Hepatocyte (in vitro differentiated cells): ENCODE data around the gene CPOX. TPM values are rescaled to one million over a fixed set of nuclear protein-coding genes. Genes with fewer than 3 reads are reported as not detected.

Source experiments
- DNase-seq: peaks from one replicate; pipeline ENCODE4 v3.0.0-alpha.2; 2016; ENCODE audit warnings: low spot score
- H2AFZ ChIP-seq: fragments of 200-600 bp; sonication (generic); 2 replicates; pipeline ENCODE4 v1.6.0; 2016; ENCODE audit warnings: antibody characterized with exemption, mild to moderate bottlenecking
- H3K27ac ChIP-seq: fragments of 200-600 bp; sonication (generic); 2 replicates; pipeline ENCODE4 v1.5.1; 2016; ENCODE audit warnings: mild to moderate bottlenecking
- H3K27me3 ChIP-seq: fragments of 200-600 bp; sonication (generic); 2 replicates; pipeline ENCODE4 v1.6.1; 2016
- H3K36me3 ChIP-seq: fragments of 200-600 bp; sonication (generic); replicated peaks from 2 replicates; pipeline ENCODE4 v1.5.1; 2016; ENCODE audit warnings: low read depth; ENCODE audit not compliant: insufficient read depth
- H3K4me1 ChIP-seq: fragments of 200-600 bp; sonication (generic); 2 replicates; pipeline ENCODE4 v1.5.1; 2016; ENCODE audit warnings: mild to moderate bottlenecking, moderate library complexity; ENCODE audit not compliant: insufficient read depth
- H3K4me2 ChIP-seq: fragments of 200-600 bp; sonication (generic); 2 replicates; pipeline ENCODE4 v1.6.0; 2016
- H3K4me3 ChIP-seq: fragments of 200-600 bp; sonication (generic); 2 replicates; pipeline ENCODE4 v1.5.1; 2016; ENCODE audit warnings: mild to moderate bottlenecking
- H3K79me2 ChIP-seq: fragments of 200-600 bp; sonication (generic); 2 replicates; pipeline ENCODE4 v1.6.0; 2017; ENCODE audit warnings: mild to moderate bottlenecking
- H3K9me2 ChIP-seq: fragments of 200-600 bp; sonication (generic); replicated peaks from 2 replicates; pipeline ENCODE4 v1.6.0; 2017; ENCODE audit warnings: mild to moderate bottlenecking; ENCODE audit not compliant: insufficient read depth
- H3K9me3 ChIP-seq: fragments of 200-600 bp; sonication (generic); 2 replicates; pipeline ENCODE4 v1.5.1; 2016; ENCODE audit warnings: low read depth, mild to moderate bottlenecking
- H4K20me1 ChIP-seq: fragments of 200-600 bp; sonication (generic); 2 replicates; pipeline ENCODE4 v1.6.0; 2016; ENCODE audit warnings: mild to moderate bottlenecking; ENCODE audit not compliant: insufficient read depth, poor library complexity, severe bottlenecking
- EZH2 ChIP-seq: fragments of 200-600 bp; sonication (generic); IDR thresholded peaks from 2 replicates; pipeline ENCODE4 v1.6.1; 2016; ENCODE audit warnings: antibody characterized with exemption, mild to moderate bottlenecking, borderline replicate concordance
- EZH2phosphoT487 ChIP-seq: fragments of 200-600 bp; sonication (generic); IDR thresholded peaks from one replicate; pipeline ENCODE4 v1.6.1; 2018; ENCODE audit warnings: antibody characterized with exemption, mild to moderate bottlenecking, low read depth, moderate library complexity; ENCODE audit not compliant: unreplicated experiment, severe bottlenecking
- WGBS: methylation state at CpG from one replicate; pipeline ENCODE4 v1.1.6; 2016; ENCODE audit warnings: low lambda C conversion rate; ENCODE audit errors: missing lambda C conversion rate; 5-methylcytosine and 5-hydroxymethylcytosine counted together
- polyA plus RNA-seq: library from polyadenylated mRNA; unstranded; fragments of >200 nt; fragmentation: Nextera tagmentation; extraction: Ambion mirVana; gene quantifications from 2 replicates; pipeline ENCODE4 v1.2.1, GENCODE V29; 2016
- total RNA-seq: library from RNA; depleted of rRNA; stranded (reverse); fragments of >200 nt; gene quantifications from 2 replicates; pipeline ENCODE4 v1.2.3, GENCODE V29; 2014
- TF ChIP-seq, protein P1 (sequence below): fragments of 200-600 bp; sonication (generic); IDR thresholded peaks from 2 replicates; pipeline ENCODE4 v1.5.1; 2016; ENCODE audit warnings: antibody characterized with exemption, mild to moderate bottlenecking; ENCODE audit not compliant: poor library complexity

The CPOX gene
- total and polyA plus RNA-seq, 2 experiments from 2014 or later = 14.3 to 30.1 TPM

GRCh38 chr3:98564282-98565005 lies 29.0 kb downstream of the CPOX start:
- Histone ChIP-seq H4K20me1 (no peaks in the 10 kb centered on the region), H3K9me3 (no peaks in the 10 kb centered on the region), H3K27me3 (no peaks in the 10 kb centered on the region), H3K4me2 (no peak overlapping the region), H3K27ac (no peak overlapping the region), H2AFZ (no peak overlapping the region), H3K4me3 (no peak overlapping the region), H3K79me2 (no peaks in the 10 kb centered on the region), H3K4me1 (no peaks in the 10 kb centered on the region), H3K9me2 (no peaks in the 10 kb centered on the region), H3K36me3 (no peaks in the 10 kb centered on the region)
- 73% methylated on average over 7 of the region's 7 CpGs for WGBS
- no peak for DNase-seq
- TF ChIP-seq, protein P1, sequence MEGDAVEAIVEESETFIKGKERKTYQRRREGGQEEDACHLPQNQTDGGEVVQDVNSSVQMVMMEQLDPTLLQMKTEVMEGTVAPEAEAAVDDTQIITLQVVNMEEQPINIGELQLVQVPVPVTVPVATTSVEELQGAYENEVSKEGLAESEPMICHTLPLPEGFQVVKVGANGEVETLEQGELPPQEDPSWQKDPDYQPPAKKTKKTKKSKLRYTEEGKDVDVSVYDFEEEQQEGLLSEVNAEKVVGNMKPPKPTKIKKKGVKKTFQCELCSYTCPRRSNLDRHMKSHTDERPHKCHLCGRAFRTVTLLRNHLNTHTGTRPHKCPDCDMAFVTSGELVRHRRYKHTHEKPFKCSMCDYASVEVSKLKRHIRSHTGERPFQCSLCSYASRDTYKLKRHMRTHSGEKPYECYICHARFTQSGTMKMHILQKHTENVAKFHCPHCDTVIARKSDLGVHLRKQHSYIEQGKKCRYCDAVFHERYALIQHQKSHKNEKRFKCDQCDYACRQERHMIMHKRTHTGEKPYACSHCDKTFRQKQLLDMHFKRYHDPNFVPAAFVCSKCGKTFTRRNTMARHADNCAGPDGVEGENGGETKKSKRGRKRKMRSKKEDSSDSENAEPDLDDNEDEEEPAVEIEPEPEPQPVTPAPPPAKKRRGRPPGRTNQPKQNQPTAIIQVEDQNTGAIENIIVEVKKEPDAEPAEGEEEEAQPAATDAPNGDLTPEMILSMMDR = no peak
- TF ChIP-seq EZH2 = no peak

DNA sequence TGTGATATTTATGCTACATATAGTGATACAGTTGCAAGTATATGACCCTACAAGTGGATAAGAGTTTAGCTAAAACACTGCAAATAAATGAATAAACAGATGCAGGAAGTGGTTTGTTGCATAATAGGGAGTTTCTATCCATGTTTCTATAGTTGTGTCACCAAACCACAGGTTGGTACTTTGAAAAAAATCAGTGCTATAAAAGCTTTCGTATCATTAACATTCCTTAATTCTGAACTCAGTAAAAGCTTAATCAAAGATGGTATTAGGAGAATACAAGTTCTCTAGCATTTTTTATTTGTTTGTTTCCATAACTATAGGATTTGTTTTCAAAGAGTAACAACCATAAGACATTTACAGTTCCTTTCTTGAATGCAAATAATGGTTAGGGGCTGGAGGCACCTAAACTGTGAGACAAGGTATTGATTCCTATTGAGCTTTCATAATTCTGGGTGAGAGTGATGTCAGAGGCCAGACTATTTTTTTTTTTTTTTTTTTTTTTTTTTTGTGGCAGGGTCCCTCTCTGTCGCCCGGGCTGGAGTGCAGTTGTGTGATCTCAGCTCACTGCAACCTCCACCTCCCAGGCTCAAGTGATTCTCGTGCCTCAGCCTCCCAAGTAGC lies 29.6 kb downstream of the CPOX start:
- no peaks in the 10 kb centered on the region for H3K79me2 ChIP-seq
- no peaks in the 10 kb centered on the region for H3K36me3 ChIP-seq
- no peaks in the 10 kb centered on the region for H4K20me1 ChIP-seq
- no peaks in the 10 kb centered on the region for H3K9me3 ChIP-seq
- TF ChIP-seq EZH2 (no peak), EZH2phosphoT487 (no peak)
- TF ChIP-seq, protein P1 = no peak
- WGBS = 75% methylated on average over 4 of the region's 4 CpGs
- H3K27me3 ChIP-seq = no peaks in the 10 kb centered on the region
- no peak overlapping the region for H2AFZ ChIP-seq
- no peak for DNase-seq
- no peaks in the 10 kb centered on the region for H3K9me2 ChIP-seq
- no peak overlapping the region for H3K4me3 ChIP-seq
- no peaks in the 10 kb centered on the region for H3K4me1 ChIP-seq
- H3K4me2 ChIP-seq = no peak overlapping the region
- no peak overlapping the region for H3K27ac ChIP-seq

DNA sequence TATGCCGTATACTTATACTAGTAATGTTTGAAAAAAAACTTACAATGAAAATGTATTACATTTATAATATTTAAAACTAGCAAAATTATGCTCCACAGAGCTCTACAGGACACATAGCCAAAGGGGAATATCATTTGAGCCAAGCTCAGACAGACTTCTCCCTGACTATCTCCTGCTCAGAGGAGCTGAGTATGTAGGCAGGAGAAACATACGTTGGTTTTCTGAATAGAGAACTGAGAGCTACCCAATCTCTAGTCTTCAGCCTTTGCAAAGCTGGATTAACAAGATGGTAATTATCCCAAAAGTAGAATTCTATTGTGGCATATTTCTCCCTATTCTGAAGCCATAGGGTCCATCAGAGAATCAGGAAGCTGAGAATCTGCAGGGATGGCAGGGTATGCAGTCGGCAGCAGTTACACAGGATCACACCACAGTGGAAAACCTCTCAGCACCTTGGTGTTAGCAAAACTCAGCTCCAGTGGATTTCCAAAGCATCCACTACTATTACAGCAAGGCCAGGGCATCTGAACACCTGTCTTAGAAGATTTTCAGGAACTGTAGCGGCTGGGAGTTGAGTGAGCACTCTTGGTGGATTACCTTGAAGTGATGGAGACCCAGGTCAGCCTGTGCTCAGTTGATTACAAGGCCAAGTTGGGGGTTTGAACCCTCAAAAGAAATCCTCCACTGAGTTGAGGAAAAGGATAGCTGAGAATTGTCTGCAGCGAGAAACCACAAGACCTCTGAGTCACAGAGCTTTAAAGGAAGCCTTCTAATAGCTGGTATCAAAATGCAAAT lies 31.5 kb downstream of the CPOX start:
- Histone ChIP-seq H3K27ac (no peak overlapping the region), H3K9me2 (no peaks in the 10 kb centered on the region), H4K20me1 (no peaks in the 10 kb centered on the region), H3K4me1 (no peaks in the 10 kb centered on the region), H3K36me3 (no peaks in the 10 kb centered on the region), H2AFZ (no peak overlapping the region), H3K4me3 (no peak overlapping the region), H3K4me2 (no peak overlapping the region), H3K9me3 (no peaks in the 10 kb centered on the region), H3K79me2 (no peaks in the 10 kb centered on the region), H3K27me3 (no peaks in the 10 kb centered on the region)
- no peak for DNase-seq
- no peak for TF ChIP-seq EZH2
- no peak for TF ChIP-seq EZH2phosphoT487
- TF ChIP-seq, protein P1 = no peak
- 93% methylated on average over 5 of the region's 5 CpGs for WGBS
